Stimulated activated effector memory CD8-positive, alpha-beta T cell treated with anti-CD3 and anti-CD28 coated beads, Interleukin-12 subunit alpha, Interleukin-12 subunit beta, amount 100 ng/mL, for 72 hours (primary cell): ENCODE results near the gene AGAP1.
"Not testable (repeated sequence)": the region's sequence is repeated elsewhere in the genome, so short reads cannot be mapped to it uniquely, and the experiment has no call there.

ENCODE experiments used
- ATAC-seq: fragments of 150-1000 bp; cut with Tn5 transposase; 2 replicates; pipeline ENCODE4 v1.10.0; 2021
- DNase-seq, 2 donors: peaks; one replicate each; pipeline ENCODE4 v3.0.0; 2021 to 2022; ENCODE audit warnings: low spot score in 2 of 2
- H3K27ac Mint-ChIP-seq: one replicate; pipeline ENCODE4 v1.8.0; 2022; ENCODE audit warnings: mild to moderate bottlenecking, mixed read lengths
- H3K36me3 Mint-ChIP-seq: one replicate; pipeline ENCODE4 v1.8.0; 2022; ENCODE audit warnings: mild to moderate bottlenecking, mixed read lengths
- H3K4me1 Mint-ChIP-seq: one replicate; pipeline ENCODE4 v1.8.0; 2022; ENCODE audit warnings: mixed read lengths
- H3K4me3 Mint-ChIP-seq: one replicate; pipeline ENCODE4 v1.8.0; 2022; ENCODE audit warnings: mild to moderate bottlenecking, mixed read lengths
- H3K9me3 Mint-ChIP-seq: one replicate; pipeline ENCODE4 v1.8.0; 2022; ENCODE audit warnings: mixed read lengths

The AGAP1 gene

DNA sequence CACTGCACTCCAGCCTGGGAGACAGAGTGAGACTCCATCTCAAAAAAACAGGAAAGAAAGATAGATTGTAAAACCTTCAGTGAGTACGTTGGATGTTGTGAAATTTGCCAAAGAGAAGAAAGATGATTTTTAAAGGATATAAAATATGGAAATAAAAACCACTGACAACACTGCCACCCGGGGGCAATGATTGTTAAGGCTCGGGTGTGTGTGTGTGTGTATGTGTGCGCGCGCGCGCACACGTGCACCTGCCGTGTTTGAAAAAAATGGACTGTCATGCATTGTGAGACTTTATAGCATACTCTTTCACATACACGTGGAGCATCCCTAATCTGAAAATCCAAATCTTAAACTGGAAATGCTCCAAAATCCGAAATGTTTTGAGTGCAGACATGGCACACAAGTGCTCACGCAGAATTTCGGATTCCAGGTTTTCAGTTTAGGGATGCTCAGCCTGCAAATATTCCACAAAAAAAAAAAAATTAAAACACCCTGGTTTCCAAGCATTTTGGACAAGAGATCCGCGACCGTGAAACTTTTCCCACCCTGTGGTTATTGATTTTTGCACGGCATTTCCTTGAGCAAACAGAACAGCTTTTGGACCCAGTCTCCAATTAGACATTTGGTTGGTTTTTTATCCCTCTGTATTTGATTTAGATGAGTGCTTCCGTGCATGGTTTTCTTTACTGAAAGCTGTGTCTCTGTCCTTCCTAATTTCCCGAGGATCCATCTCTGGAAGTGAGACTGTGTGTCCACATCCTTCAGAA is 269.2 kb downstream of the AGAP1 start:
- peaks cover 5% of the 10 kb centered on the region for H3K4me1 Mint-ChIP-seq
- ATAC-seq, result no peak
- H3K36me3 Mint-ChIP-seq, result peaks cover 6% of the 10 kb centered on the region
- no peak overlapping the region for H3K27ac Mint-ChIP-seq
- no peak for DNase-seq
- H3K4me3 Mint-ChIP-seq, result no peak overlapping the region
- H3K9me3 Mint-ChIP-seq, result no peaks in the 10 kb centered on the region

GRCh38 chr2:235763816-235764215 is 270.0 kb downstream of the AGAP1 start:
- no peak overlapping the region for H3K27ac Mint-ChIP-seq
- no peaks in the 10 kb centered on the region for H3K9me3 Mint-ChIP-seq
- H3K36me3 Mint-ChIP-seq, result peaks cover 6% of the 10 kb centered on the region
- no peak for DNase-seq
- H3K4me1 Mint-ChIP-seq, result peaks cover 5% of the 10 kb centered on the region
- ATAC-seq, result no peak
- H3K4me3 Mint-ChIP-seq, result no peak overlapping the region

DNA sequence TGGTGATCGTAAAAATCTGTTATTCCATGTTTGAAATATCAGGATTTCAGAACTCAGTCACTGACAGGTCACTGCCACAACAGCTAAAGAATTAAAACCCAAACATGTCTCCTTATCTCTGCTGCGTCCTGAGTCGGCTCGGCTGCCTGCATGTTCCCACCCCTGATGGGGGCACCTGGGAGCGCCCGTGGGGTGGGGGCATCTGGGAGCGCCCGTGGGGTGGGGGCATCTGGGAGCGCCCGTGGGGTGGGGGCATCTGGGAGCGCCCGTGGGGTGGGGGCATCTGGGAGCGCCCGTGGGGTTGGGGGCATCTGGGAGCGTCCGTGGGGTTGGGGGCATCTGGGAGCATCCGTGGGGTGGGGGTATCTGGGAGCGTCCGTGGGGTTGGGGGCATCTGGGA is 270.6 kb downstream of the AGAP1 start:
- H3K4me3 Mint-ChIP-seq, H3K9me3 Mint-ChIP-seq, DNase-seq, H3K4me1 Mint-ChIP-seq, ATAC-seq, H3K27ac Mint-ChIP-seq, H3K36me3 Mint-ChIP-seq: not testable (repeated sequence)

DNA sequence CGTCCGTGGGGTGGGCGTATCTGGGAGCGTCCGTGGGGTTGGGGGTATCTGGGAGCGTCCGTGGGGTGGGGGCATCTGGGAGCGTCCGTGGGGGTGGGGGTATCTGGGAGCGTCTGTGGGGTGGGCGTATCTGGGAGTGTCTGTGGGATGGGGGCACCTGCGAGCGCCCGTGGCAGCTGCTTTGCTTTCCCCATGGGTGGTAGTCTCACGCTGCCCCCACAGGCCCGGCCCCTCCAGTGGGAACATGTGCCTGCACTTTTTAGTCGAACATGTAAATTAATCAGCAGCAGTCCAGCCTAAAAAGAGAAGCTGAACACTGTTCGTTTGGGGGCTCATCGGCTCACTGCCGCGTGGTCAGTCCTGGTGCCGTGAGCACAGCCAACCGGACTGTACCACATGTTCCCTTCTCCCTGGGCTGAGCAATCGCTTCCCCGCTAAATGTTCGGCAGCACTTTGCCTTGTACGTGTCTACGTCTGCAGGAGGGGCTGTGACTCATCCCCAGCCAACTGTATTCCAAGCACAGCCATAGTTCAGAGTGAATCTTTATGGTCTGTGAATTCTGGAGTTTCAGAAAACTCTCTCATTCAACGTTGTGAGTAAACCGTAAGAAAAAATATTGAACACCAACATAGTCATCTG is 271.5 kb downstream of the AGAP1 start:
- no peak overlapping the region for H3K27ac Mint-ChIP-seq
- H3K4me1 Mint-ChIP-seq, result peaks cover 5% of the 10 kb centered on the region
- peaks cover 6% of the 10 kb centered on the region for H3K36me3 Mint-ChIP-seq
- H3K4me3 Mint-ChIP-seq, result no peak overlapping the region
- no peak for DNase-seq
- ATAC-seq, result no peak
- no peaks in the 10 kb centered on the region for H3K9me3 Mint-ChIP-seq

GRCh38 chr2:235766278-235766677 is 272.4 kb downstream of the AGAP1 start:
- no peaks in the 10 kb centered on the region for H3K9me3 Mint-ChIP-seq
- H3K4me3 Mint-ChIP-seq, result no peak overlapping the region
- H3K4me1 Mint-ChIP-seq, result peaks cover 5% of the 10 kb centered on the region
- H3K27ac Mint-ChIP-seq, result no peak overlapping the region
- ATAC-seq, result peak; percentile 79
- peak; percentile 33 to 63 for DNase-seq
- H3K36me3 Mint-ChIP-seq, result peaks cover 6% of the 10 kb centered on the region

DNA sequence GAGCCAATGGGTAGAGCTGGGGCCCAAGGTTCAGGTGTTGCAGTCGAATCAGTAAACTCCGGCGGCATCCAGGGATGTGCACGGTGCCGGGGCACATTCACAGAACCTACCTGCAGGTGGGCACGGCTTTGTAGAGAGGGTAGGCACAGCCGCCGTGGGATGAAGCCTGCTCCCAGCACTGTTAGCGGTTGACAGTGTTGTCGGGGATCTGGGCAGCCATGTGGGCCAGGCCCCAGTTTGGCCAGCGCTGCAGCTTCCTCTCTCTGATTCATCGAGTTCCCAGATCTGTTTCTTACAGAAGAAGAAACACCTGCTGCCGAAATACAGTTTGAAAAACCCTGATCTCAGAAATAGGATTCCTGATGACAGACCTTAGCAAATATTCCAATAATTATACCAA is 274.8 kb downstream of the AGAP1 start:
- DNase-seq (no peak), ATAC-seq (no peak)
- Mint-ChIP-seq H3K27ac (no peak overlapping the region), H3K36me3 (no peaks in the 10 kb centered on the region), H3K4me3 (no peak overlapping the region), H3K4me1 (peaks cover 5% of the 10 kb centered on the region), H3K9me3 (no peaks in the 10 kb centered on the region)

DNA sequence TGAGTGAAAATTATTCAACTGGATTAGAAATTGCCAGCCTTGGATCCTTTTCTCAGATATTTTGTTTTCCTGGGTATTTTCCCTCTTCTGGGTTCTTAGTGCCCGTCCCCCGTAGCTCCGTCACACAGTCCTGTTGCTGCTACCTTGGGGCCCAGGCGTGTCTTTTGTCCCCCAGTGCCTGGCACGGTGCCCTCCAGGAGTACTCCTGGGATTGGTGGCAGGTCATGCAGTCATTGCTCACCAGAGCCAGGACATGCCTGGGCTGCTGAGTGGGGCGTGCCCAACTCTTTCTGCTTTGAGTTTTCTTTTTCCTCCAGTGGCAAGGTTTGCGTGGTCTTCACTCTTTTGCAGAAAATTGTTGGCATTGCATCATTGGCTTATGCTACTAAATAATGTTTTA is 275.2 kb downstream of the AGAP1 start:
- Mint-ChIP-seq H3K4me1 (peaks cover 5% of the 10 kb centered on the region), H3K9me3 (no peaks in the 10 kb centered on the region), H3K36me3 (no peaks in the 10 kb centered on the region), H3K27ac (no peak overlapping the region), H3K4me3 (no peak overlapping the region)
- DNase-seq (no peak), ATAC-seq (no peak)

DNA sequence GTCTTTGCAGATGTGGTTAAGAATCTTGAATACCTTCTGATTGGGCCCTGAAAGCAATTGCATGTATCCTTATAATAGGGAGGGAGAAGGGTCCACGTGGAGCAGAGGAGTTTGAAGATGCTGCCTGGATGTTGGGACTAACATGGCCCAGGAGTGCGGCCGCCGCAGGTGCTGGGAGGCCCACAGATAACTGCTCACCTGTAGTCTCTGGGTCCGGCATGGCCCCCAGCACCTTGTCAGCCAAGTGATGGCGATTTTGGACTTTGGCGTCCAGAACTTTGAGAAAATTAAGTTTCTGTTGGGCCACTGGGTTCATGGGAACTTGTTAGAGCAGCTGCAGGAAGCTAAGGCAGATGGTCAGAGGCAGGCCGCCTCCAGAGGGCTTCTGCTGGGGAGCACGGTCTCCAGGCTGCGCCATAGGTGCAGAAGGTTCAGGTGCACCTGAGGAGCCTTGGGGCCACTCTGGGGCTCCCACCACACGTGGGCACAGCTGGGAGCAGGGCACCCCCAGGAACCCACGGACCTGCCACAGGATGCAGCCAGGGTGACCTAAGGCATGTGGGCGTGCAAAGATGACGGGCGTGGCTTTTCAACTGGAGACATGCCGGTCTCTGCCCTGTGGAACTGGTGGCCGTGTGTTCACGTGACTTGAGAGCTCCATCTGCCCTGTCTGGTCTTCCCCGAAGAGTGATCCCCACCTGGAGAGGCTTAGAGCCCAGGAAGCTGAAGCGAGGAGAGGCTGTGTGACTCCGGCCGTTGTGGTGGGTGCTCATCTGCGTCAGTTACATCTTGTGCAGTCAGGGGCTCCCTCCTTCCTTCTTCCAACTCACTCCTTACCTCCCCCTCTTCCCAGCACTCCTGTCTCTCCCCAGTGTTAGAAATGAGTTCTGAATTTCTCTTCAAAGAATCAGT is 277.3 kb downstream of the AGAP1 start:
- H3K4me1 Mint-ChIP-seq, result peaks cover 4% of the 10 kb centered on the region
- DNase-seq (no peak), ATAC-seq (no peak)
- H3K4me3 Mint-ChIP-seq, result no peak overlapping the region
- H3K36me3 Mint-ChIP-seq, result peaks cover 11% of the 10 kb centered on the region
- no peak overlapping the region for H3K27ac Mint-ChIP-seq
- H3K9me3 Mint-ChIP-seq, result no peaks in the 10 kb centered on the region

DNA sequence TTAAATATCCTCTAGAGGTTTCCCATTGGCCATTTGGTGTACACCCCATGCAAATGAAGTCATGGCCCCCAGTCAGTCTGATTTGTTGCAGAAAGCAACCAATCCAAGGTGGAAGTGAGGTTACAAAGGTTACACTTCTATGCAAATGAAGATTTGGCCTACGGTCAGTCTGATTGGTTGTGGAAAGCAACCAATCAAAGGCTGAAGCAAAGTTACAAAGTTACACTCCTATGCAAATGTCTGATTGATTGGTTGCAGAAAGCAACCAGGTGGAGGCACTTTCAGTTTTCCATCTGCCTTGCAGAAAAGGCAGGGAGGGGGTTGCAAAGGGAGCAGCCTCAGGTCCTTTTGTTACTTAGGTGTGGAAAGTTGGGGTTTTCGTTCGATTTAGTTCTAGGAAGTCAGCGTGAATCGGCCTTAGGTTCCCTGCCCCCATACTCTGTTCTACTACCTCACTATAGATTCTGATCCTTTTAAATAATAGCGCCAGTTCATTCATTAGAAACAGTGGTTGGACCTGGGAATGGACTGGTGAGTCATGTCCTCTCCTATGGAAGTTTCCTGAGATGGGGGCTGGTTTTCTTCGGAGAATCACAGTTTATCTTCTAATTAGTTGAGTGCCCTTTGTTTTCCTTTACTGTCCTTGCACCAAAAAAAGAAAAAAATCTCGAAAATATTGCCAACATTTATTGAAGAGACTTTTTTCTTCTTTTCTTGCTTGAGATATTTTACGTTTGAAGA is 279.5 kb downstream of the AGAP1 start:
- DNase-seq (no peak), ATAC-seq (no peak)
- H3K4me1 Mint-ChIP-seq, result no peaks in the 10 kb centered on the region
- no peak overlapping the region for H3K27ac Mint-ChIP-seq
- H3K9me3 Mint-ChIP-seq, result no peaks in the 10 kb centered on the region
- peaks cover 11% of the 10 kb centered on the region for H3K36me3 Mint-ChIP-seq
- no peak overlapping the region for H3K4me3 Mint-ChIP-seq

- H3K9me3 Mint-ChIP-seq, result no peaks in the 10 kb centered on the region
- no peak overlapping the region for H3K4me3 Mint-ChIP-seq
- H3K27ac Mint-ChIP-seq, result no peak overlapping the region
- H3K4me1 Mint-ChIP-seq, result no peaks in the 10 kb centered on the region
- H3K36me3 Mint-ChIP-seq, result peaks cover 11% of the 10 kb centered on the region
- no peak for DNase-seq
- ATAC-seq, result no peak
Measured at GRCh38 chr2:235774153-235774870, 280.5 kb downstream of the AGAP1 start.

DNA sequence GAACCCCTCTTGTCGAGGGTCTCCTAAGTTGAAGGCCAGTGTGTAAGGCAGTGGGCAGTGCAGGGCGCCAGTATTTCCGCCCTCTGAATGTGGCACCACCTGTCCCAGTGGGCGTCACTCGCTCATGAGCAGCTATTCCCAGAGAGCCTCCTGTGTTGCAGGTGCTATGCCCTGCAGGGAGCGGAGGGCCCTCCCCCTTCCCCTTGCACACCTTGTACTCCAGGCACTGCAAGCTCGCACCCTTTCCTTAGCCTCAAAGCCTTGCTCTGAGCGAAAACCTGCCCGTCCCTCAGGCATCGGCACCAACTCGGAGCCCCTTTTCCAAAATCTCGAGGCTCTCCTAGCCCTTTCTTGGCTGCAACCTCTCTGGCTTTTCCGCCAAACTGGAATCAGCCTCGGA is 282.7 kb downstream of the AGAP1 start:
- peaks cover 11% of the 10 kb centered on the region for H3K36me3 Mint-ChIP-seq
- no peaks in the 10 kb centered on the region for H3K4me1 Mint-ChIP-seq
- DNase-seq (no peak), ATAC-seq (no peak)
- no peaks in the 10 kb centered on the region for H3K9me3 Mint-ChIP-seq
- H3K27ac Mint-ChIP-seq, result no peak overlapping the region
- H3K4me3 Mint-ChIP-seq, result no peak overlapping the region

GRCh38 chr2:235779444-235779896 is 285.6 kb downstream of the AGAP1 start:
- no peaks in the 10 kb centered on the region for H3K4me1 Mint-ChIP-seq
- H3K36me3 Mint-ChIP-seq, result peaks cover 11% of the 10 kb centered on the region
- H3K27ac Mint-ChIP-seq, result no peak overlapping the region
- no peak overlapping the region for H3K4me3 Mint-ChIP-seq
- ATAC-seq (peak; percentile 90), DNase-seq (peak; percentile 53 to 69)
- H3K9me3 Mint-ChIP-seq, result no peaks in the 10 kb centered on the region

- Mint-ChIP-seq H3K4me3 (no peak overlapping the region), H3K27ac (no peak overlapping the region), H3K36me3 (peaks cover 3% of the 10 kb centered on the region), H3K9me3 (no peaks in the 10 kb centered on the region), H3K4me1 (no peaks in the 10 kb centered on the region)
- DNase-seq (no peak), ATAC-seq (no peak)
Measured at GRCh38 chr2:235780401-235780800, 286.6 kb downstream of the AGAP1 start.

GRCh38 chr2:235781775-235782174 is 287.9 kb downstream of the AGAP1 start:
- no peak overlapping the region for H3K27ac Mint-ChIP-seq
- ATAC-seq, result no peak
- H3K9me3 Mint-ChIP-seq, result no peaks in the 10 kb centered on the region
- H3K36me3 Mint-ChIP-seq, result no peaks in the 10 kb centered on the region
- peaks cover under 1% of the 10 kb centered on the region for H3K4me1 Mint-ChIP-seq
- H3K4me3 Mint-ChIP-seq, result no peak overlapping the region
- no peak for DNase-seq
